Tibial nerve (tissue), 4 donors: ENCODE results near the gene GPC5.

Source experiments
- CTCF ChIP-seq, 5 experiments: fragments of 200-600 bp in 3 of 5; fragments of 450-650 bp in 2 of 5; sonication (generic) in 3 of 5; IDR thresholded peaks; one replicate each; pipeline ENCODE4 v1.5.1; 2016 to 2019; ENCODE audit warnings: antibody characterized with exemption in 5 of 5, mild to moderate bottlenecking in 3 of 5, moderate library complexity in 2 of 5
- EP300 ChIP-seq, 2 donors: sonication (generic); formaldehyde crosslinking; IDR thresholded peaks; one replicate each; pipeline ENCODE4 v1.6.1; 2017; ENCODE audit warnings: antibody characterized with exemption in 2 of 2, mild to moderate bottlenecking in 1 of 2
- POLR2A ChIP-seq, 2 donors: fragments of 450-650 bp; IDR thresholded peaks; one replicate each; pipeline ENCODE4 v1.6.1; 2017; ENCODE audit warnings: antibody characterized with exemption in 2 of 2, mild to moderate bottlenecking in 2 of 2, moderate library complexity in 2 of 2

- TF ChIP-seq CTCF (IDR thresholded peaks at IDR 0.05) (no peak), POLR2A (IDR thresholded peaks at IDR 0.05) (no peak), EP300 (IDR thresholded peaks at IDR 0.05) (no peak)
These were observed 1035.0 kb downstream of the GPC5 start for GRCh38 chr13:92433386-92433785.
